Fibroblast of skin of left biceps (primary cell): ENCODE data around the gene AP3B1.
A peak's percentile ranks its signal among the peaks of the same experiment; 100 is the strongest.

ENCODE experiments used
- DNase-seq, 2 experiments: peaks; one replicate each; pipeline ENCODE4 v3.0.0-alpha.2; 2013; ENCODE audit warnings: low read depth in 2 of 2

Gene AP3B1

DNA sequence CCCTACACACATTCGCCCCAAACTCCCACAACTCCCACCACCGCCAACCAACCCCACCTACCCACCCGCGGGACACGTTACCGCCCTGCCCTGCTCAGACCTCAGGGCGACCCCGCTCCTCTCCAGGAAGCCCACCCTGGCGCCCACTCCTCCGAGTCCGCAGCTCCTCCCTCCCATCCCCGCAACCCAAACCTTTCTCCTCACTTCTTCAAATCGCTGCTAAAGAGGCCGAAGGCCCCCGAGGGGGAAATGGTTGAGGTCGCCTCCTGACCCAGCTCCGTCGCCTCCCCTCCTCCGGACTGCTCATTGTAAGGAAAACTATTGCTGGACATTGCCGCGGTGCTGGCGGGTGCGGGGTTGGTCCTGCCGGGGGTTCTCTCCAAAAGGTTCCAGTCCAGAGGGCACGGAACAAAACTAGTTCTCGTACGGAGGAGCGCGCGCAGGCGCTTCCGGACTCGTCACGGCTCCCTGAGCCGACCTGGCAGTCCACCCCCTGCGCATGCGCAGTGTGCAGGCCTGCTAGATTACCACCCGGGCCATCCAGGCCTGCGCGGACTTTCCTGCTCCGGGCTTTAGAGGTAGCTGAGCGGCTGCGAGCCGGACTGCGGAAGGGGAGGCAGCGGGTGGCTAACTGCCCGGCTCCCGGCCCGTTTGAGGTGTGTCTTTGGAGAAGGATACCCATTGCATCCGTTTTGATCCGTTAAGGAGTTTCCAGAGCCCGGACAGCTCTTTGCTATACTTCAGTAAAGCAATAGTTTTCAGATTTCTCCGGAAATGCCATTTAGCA lies at the start of gene AP3B1:
AP3B1 (minus strand) TSS at position 451 of the 787 bp plus-strand sequence; CDS start at position 332, 119 bp downstream.
- peak; percentile 97 for DNase-seq

DNA sequence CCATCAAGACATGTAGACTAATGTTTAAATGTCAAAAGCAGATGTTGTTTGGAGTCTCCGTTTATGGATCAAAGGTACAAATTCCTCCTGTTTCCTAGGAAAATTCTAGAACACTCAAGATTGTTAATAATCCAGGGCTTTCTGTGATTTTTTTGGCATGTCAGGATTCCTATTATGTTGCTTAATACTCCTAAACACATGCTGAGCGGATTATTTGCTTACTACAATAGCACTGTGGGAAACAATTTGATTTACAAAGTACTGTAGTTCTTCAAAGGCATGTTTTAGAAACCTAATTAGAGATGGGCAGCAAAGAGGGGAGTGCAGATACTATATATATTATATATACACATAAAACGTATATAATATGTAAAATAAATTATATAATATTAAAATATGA lies 46.9 kb upstream of the AP3B1 start:
- no peak for DNase-seq

DNA sequence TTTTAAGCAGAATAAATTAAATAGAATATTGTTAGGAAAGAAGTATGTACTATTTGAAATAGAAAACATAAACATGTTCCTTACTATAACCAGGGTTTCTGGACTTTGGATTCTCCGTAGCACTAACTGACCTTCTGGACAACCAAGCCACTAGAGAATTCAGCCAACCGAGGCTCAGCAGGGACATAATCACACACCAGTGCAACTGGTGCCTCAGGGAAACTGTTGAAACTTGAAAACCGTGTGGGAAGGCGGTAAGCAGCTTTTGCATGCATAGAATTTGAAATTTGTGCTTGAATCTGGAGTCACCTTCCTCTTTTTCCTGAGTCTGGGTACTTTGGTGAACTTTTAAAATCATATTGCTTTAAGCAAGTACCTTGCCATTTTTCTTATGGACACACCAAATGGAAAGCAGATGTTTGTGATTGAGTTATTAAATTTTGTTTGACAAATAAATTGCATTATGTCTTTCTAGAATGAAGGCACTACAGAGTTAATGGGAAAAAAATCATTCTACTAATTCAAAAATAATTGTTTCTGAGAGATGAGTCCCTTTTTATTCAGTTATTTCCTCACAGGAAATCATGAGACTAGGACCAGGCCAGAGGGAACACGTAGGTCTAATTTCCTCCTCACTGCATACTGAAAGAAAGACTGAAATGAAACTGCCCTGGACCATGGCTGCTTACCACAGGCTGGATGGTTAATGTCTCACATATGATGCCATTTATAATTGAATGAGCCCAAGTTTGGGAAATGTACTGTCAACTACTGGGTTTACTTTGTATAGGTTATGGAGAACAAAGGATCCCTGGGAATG lies 45.3 kb upstream of the AP3B1 start:
- no peak for DNase-seq

DNA sequence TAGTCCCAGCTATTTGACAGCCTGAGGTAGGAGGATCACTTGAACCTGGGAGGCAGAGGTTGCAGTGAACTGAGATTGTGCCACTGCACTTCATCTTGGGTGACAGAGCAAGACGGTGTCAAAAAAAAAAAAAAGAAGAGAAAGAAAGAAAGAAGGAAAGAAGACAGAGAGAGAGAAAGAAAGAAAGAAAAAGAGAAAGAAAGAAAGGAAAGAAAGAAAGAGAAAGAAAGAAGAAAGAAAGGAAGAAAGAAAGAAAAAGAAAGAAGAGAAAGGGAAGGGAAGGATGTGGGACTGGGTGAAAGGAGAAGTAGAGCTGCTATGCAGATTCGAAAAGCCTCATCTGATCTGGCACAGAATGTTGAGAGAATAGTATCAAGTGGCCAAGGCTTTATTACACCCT lies 42.2 kb upstream of the AP3B1 start:
- no peak for DNase-seq

- DNase-seq, result no peak
Measured at GRCh38 chr5:78335976-78336375, 41.5 kb upstream of the AP3B1 start.

GRCh38 chr5:78334811-78335210 lies 40.3 kb upstream of the AP3B1 start:
- DNase-seq, result no peak

DNA sequence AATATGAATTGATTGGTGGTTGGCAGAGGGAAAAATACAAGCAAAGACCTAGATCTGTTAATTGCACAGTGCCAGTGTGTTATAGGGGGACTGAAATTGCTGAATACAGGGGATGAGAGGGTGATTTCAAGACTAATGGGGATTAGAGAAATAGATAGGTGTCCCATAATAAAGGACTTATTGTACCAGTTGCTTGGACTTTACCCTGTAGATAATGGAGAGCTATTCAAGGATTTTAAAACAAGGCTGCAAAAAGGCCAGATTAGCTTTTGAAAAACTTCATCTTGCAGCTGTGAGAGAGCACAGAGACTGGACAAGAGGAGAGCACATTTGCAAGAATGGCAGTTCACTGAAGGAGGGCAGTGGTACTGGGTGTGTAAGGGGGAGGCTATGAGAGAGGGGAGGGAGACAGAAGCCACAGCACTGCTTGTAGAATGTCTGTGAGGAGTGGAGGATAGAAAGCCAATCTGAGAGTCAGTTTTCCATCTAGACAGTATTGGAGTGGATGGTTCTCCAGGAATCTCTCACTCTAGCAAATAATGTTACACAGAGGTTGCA lies 37.1 kb upstream of the AP3B1 start:
- no peak for DNase-seq

DNA sequence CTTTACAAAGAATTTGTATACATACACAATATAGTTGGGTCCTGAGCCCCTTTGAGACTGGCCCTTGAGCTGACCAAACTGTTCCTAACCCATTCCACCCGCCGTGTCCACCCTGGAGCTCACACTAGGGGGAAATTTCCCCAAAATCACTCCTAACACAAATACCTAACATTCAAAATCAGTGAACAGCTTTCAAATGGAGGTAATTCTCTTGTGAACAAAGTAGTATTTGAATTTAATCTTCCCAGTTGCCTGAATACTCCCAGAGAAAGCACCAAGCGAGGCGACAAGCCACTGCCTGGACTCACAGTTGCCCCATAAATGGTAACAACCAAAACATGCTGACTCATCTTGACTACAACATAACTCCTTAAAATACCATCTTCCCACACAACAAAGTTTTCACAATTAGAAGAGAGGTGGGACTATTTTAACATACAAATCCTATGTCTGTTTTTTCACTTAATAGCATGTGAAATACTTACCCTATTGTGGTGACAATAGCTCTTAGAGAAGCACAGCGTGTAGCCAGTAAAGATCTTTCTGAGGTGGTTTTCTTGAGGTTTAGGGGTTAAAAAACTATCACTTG lies 34.2 kb upstream of the AP3B1 start:
- no peak for DNase-seq

DNA sequence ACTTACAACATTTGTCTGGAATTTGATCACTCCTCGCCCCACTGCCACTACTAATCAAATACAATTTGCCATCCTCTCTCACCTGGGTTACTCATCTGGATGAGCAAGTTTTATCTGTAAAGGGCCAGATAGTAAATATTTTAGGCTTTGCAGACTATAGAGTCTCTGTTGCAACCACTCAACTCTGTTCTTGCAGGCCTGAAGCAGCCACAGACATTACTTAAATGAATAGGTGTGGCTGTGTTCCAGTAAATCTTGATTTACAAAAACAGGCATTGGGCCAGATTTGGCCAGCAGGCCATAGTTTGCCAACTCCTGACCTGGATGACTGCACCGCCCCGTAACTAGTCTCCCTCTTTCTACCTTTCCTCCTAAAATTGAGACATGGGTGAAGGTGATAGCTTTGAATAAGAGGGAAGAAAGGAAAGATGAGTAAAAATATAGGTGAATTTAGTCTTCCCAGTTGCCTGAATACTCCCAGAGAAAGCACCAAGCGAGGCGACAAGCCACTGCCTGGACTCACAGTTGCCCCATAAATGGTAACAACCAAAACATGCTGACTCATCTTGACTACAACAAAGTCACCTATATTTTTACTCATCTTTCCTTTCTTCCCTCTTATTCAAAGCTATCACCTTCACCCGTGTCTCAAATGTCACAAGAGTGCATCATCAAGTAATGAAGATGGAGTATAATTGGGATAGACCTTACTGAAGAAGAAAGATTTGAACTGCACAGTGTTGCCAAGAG lies 33.4 kb upstream of the AP3B1 start:
- DNase-seq, result no peak

GRCh38 chr5:78326930-78327329 lies 32.4 kb upstream of the AP3B1 start:
- DNase-seq, result no peak

GRCh38 chr5:78323241-78323640 lies 28.7 kb upstream of the AP3B1 start:
- DNase-seq, result no peak

DNA sequence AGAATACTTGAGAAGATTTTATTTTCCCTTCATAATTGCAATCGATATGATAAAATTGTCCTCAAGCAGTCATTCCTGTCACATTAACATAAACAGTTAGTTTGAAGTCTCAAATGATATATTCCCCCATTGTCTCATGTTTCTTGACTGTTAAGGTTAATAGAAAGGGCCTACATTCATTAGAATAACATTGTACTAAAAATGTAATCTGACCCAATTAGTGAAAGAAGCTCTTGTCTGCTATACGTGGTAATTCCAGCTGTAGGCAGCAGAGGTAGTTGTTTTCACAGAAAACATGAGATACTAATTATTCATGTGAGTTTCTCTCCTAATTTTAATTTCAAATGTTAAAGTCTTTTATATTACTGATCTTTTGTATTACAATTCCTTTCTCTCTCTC lies 25.9 kb upstream of the AP3B1 start:
- no peak for DNase-seq

DNA sequence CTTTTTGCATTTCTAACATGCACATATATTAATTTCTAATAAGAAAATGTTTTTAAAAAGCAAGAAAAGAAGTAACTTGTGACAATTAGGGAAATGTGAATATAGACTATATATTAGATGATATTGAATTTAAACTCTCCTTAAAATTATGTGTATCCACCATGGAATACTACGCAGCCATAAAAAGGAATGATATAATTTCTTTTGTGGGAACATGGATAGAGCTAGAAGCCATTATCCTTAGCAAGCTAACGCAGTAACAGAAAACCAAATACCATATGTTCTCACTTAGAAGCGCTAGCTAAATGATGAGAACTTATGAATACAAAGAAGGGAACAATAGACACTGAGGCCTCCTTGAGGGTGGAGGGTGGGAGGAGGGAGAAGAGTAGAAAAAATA lies 23.8 kb upstream of the AP3B1 start:
- no peak for DNase-seq

DNA sequence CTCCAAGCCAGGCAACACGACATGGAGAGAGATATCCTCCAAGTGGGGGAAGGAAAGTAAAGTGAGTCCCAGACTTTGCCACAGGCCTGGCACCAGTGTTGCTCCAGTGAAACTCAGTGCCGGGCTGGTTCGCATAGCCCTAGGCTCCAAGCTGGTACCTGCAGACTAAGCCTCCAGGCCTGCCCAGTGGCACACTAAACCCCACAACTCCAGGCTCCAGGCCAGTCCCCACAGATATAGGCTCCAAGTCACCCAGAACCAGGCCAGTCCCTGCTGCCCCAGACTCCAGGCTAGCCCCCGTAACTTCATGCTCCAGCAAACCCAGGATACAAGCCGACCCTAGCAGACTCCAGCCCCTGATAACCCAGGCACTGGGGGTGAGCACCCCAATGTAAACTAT lies 23.0 kb upstream of the AP3B1 start:
- no peak for DNase-seq

DNA sequence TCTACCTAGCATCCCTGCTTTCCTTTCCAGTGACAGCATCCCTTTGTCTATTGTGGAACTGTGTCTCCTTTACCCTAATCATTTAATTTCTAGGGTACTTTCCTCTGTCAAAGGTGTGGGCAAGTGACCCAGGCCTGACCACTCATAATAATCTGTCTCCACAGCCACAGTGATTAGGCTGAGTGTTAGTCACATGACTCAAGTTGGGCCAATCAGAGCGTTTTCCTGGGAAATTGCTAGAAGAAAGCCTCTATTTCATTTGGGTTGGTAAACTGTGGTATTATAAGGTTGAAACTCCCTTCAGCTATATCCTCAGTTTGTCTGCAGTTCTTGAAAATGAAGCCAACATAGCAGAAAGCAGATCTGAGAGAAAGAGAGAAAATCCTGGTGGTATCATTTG lies 14.2 kb upstream of the AP3B1 start:
- DNase-seq, result no peak

DNA sequence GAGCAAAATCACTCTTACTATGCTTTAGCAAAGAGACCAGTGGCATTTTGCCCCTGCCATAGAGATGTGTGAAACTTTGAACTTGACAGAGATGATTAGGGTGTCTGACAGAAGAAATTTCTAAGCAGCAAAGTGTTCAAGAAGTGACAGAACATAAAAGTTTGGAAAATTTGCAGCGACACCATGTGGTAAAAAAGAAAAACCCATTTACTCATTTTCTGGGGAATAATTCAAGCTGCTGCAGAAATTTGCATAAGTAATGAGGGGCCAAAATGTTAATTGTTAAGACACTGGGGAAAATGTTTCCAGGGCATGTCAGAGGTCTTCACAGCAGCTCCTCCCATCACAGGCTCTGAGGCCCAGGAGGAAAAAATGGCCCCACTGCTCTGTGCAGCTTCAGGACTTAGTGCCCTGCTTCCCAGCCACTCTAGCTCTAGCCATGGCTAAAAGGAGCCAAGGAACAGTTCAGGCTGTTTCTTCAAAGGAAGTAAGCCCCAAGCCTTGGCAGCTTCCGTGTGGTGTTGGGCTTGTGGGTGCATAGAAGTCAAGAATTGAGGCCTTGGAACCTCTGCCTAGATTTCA lies 6.1 kb upstream of the AP3B1 start:
- no peak for DNase-seq

GRCh38 chr5:78295035-78295961 lies 800 bp upstream of the AP3B1 start:
- no peak for DNase-seq

- DNase-seq, result no peak
Measured at GRCh38 chr5:78293851-78294247, 649 bp downstream of the AP3B1 start.

DNA sequence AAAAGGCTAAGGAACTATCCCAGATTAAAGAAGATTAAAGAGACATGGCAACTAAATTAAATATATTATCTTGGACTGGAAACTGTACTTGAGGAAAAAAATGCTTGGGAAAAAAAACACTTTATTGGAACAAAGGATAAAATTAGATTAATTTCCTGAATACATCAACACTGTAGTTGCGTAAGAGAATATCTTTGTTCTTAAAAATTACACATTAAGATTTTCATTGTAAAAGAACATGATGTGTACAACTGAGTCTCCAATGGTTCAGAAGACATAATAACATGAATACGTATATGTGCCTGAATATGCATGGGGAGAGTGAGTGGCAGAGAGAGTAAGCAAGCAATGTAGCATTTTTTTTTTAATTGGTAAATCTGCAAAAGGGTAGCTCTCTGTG lies 2.8 kb downstream of the AP3B1 start:
- DNase-seq, result no peak

DNA sequence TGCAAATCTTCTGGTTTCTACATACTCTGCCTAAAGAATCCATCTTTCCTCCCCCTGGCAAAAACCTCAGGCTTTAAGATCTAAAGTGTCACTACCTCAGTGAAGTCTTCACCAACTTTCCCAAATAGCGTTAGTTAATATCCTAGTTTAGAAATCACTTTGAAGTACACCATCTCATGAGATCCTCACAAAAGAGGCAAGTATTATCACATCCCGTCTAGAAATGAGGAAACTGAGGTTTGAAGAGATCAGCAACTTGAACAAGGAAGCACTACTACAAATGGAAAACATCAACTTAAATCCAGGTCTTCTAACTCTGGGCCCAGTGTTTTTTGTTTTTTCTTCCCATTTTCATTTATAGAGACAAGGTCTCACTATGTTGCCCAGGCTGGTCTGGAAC lies 4.6 kb downstream of the AP3B1 start:
- DNase-seq, result no peak
